WERI-Rb-1 (cell line): ENCODE measurements around the gene LRP1B.

ENCODE experiments used
- DNase-seq: peaks from one replicate; pipeline ENCODE4 v3.0.0-alpha.2; 2020
- H3K27ac ChIP-seq: fragments of 250-450 bp; sonication (Bioruptor Pico); 2 replicates; pipeline ENCODE4 v1.5.1; 2020; ENCODE audit warnings: mild to moderate bottlenecking, moderate library complexity
- H3K27me3 ChIP-seq: fragments of 250-450 bp; sonication (Bioruptor Pico); 2 replicates; pipeline ENCODE4 v1.5.1; 2021; ENCODE audit warnings: mild to moderate bottlenecking, low read depth, moderate library complexity; ENCODE audit not compliant: insufficient read depth, severe bottlenecking
- H3K36me3 ChIP-seq: fragments of 250-450 bp; sonication (Bioruptor Pico); 2 replicates; pipeline ENCODE4 v1.5.1; 2020; ENCODE audit warnings: mild to moderate bottlenecking, moderate library complexity
- H3K4me3 ChIP-seq: 2 replicates; pipeline ENCODE4 v1.5.1; 2011; ENCODE audit warnings: low read depth, mild to moderate bottlenecking, control low read depth, low read length
- H3K9me3 ChIP-seq: fragments of 250-450 bp; sonication (Bioruptor Pico); 2 replicates; pipeline ENCODE4 v1.5.1; 2021; ENCODE audit warnings: mild to moderate bottlenecking, moderate library complexity; ENCODE audit not compliant: severe bottlenecking
- CTCF ChIP-seq: IDR thresholded peaks from 2 replicates; pipeline ENCODE4 v1.5.1; 2011; ENCODE audit warnings: low read depth, mild to moderate bottlenecking, control low read depth, inconsistent platforms, low read length

The LRP1B gene

GRCh38 chr2:142025394-142025793 is 105.4 kb downstream of the LRP1B start:
- no peak for DNase-seq

GRCh38 chr2:142020368-142020767 is 110.4 kb downstream of the LRP1B start:
- Histone ChIP-seq H3K27ac (no peak overlapping the region), H3K27me3 (no peaks in the 10 kb centered on the region), H3K36me3 (no peaks in the 10 kb centered on the region), H3K9me3 (no peaks in the 10 kb centered on the region), H3K4me3 (no peak overlapping the region)
- no peak for TF ChIP-seq CTCF
- DNase-seq = no peak

More at GRCh38 chr2:142025394-142025793, 105.4 kb downstream of the LRP1B start:
- H3K27me3 ChIP-seq = no peaks in the 10 kb centered on the region
- no peaks in the 10 kb centered on the region for H3K9me3 ChIP-seq
- H3K36me3 ChIP-seq = no peaks in the 10 kb centered on the region
- no peak for TF ChIP-seq CTCF
- no peak overlapping the region for H3K27ac ChIP-seq
- H3K4me3 ChIP-seq = no peak overlapping the region

GRCh38 chr2:142014536-142014935 is 116.3 kb downstream of the LRP1B start:
- Histone ChIP-seq H3K27ac (no peak overlapping the region), H3K27me3 (no peaks in the 10 kb centered on the region), H3K9me3 (no peaks in the 10 kb centered on the region), H3K4me3 (no peak overlapping the region), H3K36me3 (no peaks in the 10 kb centered on the region)
- no peak for TF ChIP-seq CTCF
- no peak for DNase-seq

- no peak for TF ChIP-seq CTCF
- Histone ChIP-seq H3K27ac (no peak overlapping the region), H3K36me3 (no peaks in the 10 kb centered on the region), H3K4me3 (no peak overlapping the region), H3K27me3 (no peaks in the 10 kb centered on the region), H3K9me3 (no peaks in the 10 kb centered on the region)
- DNase-seq = no peak
These were observed 118.0 kb downstream of the LRP1B start for GRCh38 chr2:142012797-142013196.

- no peak for TF ChIP-seq CTCF
- no peak for DNase-seq
- Histone ChIP-seq H3K36me3 (no peaks in the 10 kb centered on the region), H3K9me3 (no peaks in the 10 kb centered on the region), H3K4me3 (no peak overlapping the region), H3K27ac (no peak overlapping the region), H3K27me3 (no peaks in the 10 kb centered on the region)
These were observed 120.1 kb downstream of the LRP1B start for GRCh38 chr2:142010477-142011270.

- no peaks in the 10 kb centered on the region for H3K27me3 ChIP-seq
- no peak for DNase-seq
- no peak overlapping the region for H3K4me3 ChIP-seq
- no peaks in the 10 kb centered on the region for H3K36me3 ChIP-seq
- H3K27ac ChIP-seq = no peak overlapping the region
- H3K9me3 ChIP-seq = no peaks in the 10 kb centered on the region
- no peak for TF ChIP-seq CTCF
These were observed 122.6 kb downstream of the LRP1B start for GRCh38 chr2:142008135-142008744.
